Neural cell (in vitro differentiated cells): Measurements from ENCODE around the gene MN1. TPM values are rescaled to one million over a fixed set of nuclear protein-coding genes. Genes with fewer than 3 reads are reported as not detected.

ENCODE experiments used
- H2AFZ ChIP-seq: fragments of 200-600, 300-800 bp; sonication (generic), shearing (Covaris generic); 2 replicates; pipeline ENCODE4 v1.6.0; 2014; ENCODE audit warnings: low read depth, mild to moderate bottlenecking, antibody characterized with exemption, low read length, moderate library complexity
- H3F3A ChIP-seq: fragments of 200-600 bp; shearing (Covaris generic); 2 replicates; pipeline ENCODE4 v1.6.1; 2016; ENCODE audit warnings: mild to moderate bottlenecking, moderate library complexity, mixed read lengths, antibody characterized with exemption, low read length; ENCODE audit not compliant: insufficient read depth, poor library complexity, severe bottlenecking
- H3K27ac ChIP-seq: fragments of 200-600, 300-800 bp; sonication (generic), shearing (Covaris generic); 2 replicates; pipeline ENCODE4 v1.5.1; 2014; ENCODE audit warnings: mild to moderate bottlenecking, low read length, moderate library complexity
- H3K27me3 ChIP-seq: fragments of 300-800, 200-600 bp; sonication (generic), shearing (Covaris generic); 2 replicates; pipeline ENCODE4 v1.6.0; 2014; ENCODE audit warnings: mild to moderate bottlenecking, low read depth, low read length, moderate library complexity; ENCODE audit not compliant: insufficient read depth
- H3K36me3 ChIP-seq: fragments of 300-800, 200-600 bp; sonication (generic), shearing (Covaris generic); 2 replicates; pipeline ENCODE4 v1.5.1; 2014; ENCODE audit warnings: mild to moderate bottlenecking, antibody characterized with exemption, low read length, moderate library complexity; ENCODE audit not compliant: insufficient read depth
- H3K4me2 ChIP-seq: fragments of 300-800, 200-600 bp; sonication (generic), shearing (Covaris generic); 2 replicates; pipeline ENCODE4 v1.6.0; 2014; ENCODE audit warnings: mild to moderate bottlenecking, low read length
- H3K4me3 ChIP-seq: fragments of 300-800, 200-600 bp; sonication (generic), shearing (Covaris generic); 2 replicates; pipeline ENCODE4 v1.5.1; 2014; ENCODE audit warnings: mild to moderate bottlenecking, low read length, moderate library complexity
- H3K79me2 ChIP-seq: fragments of 200-600 bp; shearing (Covaris generic); replicated peaks from 2 replicates; pipeline ENCODE4 v1.6.0; 2014; ENCODE audit warnings: mild to moderate bottlenecking, low read length, moderate library complexity; ENCODE audit not compliant: insufficient read depth
- H3K9ac ChIP-seq: fragments of 300-800, 200-600 bp; sonication (generic), shearing (Covaris generic); 2 replicates; pipeline ENCODE4 v1.6.1; 2016; ENCODE audit warnings: mild to moderate bottlenecking, low read length, mixed read lengths
- H3K9me2 ChIP-seq: fragments of 200-600 bp; shearing (Covaris generic); 2 replicates; pipeline ENCODE4 v1.6.1; 2016; ENCODE audit warnings: mild to moderate bottlenecking, low read length, mixed read lengths; ENCODE audit not compliant: insufficient read depth
- H3K9me3 ChIP-seq: fragments of 200-600, 300-800 bp; sonication (generic), shearing (Covaris generic); 2 replicates; pipeline ENCODE4 v1.6.1; 2016; ENCODE audit warnings: mild to moderate bottlenecking, mixed run types, low read length, moderate library complexity, mixed read lengths
- H4K20me1 ChIP-seq: fragments of 200-600 bp; shearing (Covaris generic); 2 replicates; pipeline ENCODE4 v1.6.1; 2016; ENCODE audit warnings: mild to moderate bottlenecking, mixed run types; ENCODE audit not compliant: insufficient read depth
- CTCF ChIP-seq: fragments of 450-650 bp; IDR thresholded peaks from 2 replicates; pipeline ENCODE4 v1.5.1; 2014; ENCODE audit warnings: antibody characterized with exemption, mild to moderate bottlenecking, moderate library complexity; ENCODE audit not compliant: poor library complexity, severe bottlenecking
- EP300 ChIP-seq: fragments of 450-650 bp; conservative IDR thresholded peaks from 2 replicates; pipeline ENCODE4 v1.6.1; 2014; ENCODE audit warnings: antibody characterized with exemption, mild to moderate bottlenecking, moderate library complexity; ENCODE audit not compliant: poor library complexity, severe bottlenecking
- EZH2 ChIP-seq: fragments of 200-600, 300-800 bp; shearing (Covaris generic), sonication (generic); IDR thresholded peaks from 2 replicates; pipeline ENCODE4 v1.6.1; 2014; ENCODE audit warnings: antibody characterized with exemption, low read length, borderline replicate concordance, mild to moderate bottlenecking; ENCODE audit not compliant: insufficient read depth, poor library complexity, severe bottlenecking
- MXI1 ChIP-seq: fragments of 450-650 bp; conservative IDR thresholded peaks from 2 replicates; pipeline ENCODE4 v1.6.1; 2014; ENCODE audit warnings: antibody characterized with exemption, mild to moderate bottlenecking; ENCODE audit not compliant: poor library complexity, severe bottlenecking
- POLR2AphosphoS5 ChIP-seq: IDR thresholded peaks from 2 replicates; pipeline ENCODE4 v1.6.1; 2012
- RAD21 ChIP-seq: fragments of 450-650 bp; conservative IDR thresholded peaks from 2 replicates; pipeline ENCODE4 v1.6.1; 2014; ENCODE audit warnings: antibody characterized with exemption, mild to moderate bottlenecking, moderate library complexity
- REST ChIP-seq: IDR thresholded peaks from 2 replicates; pipeline ENCODE4 v1.6.1; 2012; ENCODE audit warnings: borderline replicate concordance
- SMC3 ChIP-seq: fragments of 450-650 bp; conservative IDR thresholded peaks from 2 replicates; pipeline ENCODE4 v1.6.1; 2014; ENCODE audit warnings: antibody characterized with exemption, mild to moderate bottlenecking, moderate library complexity; ENCODE audit not compliant: poor library complexity
- TAF1 ChIP-seq: IDR thresholded peaks from 2 replicates; pipeline ENCODE4 v1.6.1; 2012; ENCODE audit warnings: low read depth
- polyA plus RNA-seq: library from polyadenylated mRNA; depleted of rRNA; stranded (reverse); fragments of >200 nt; gene quantifications from 2 replicates; pipeline ENCODE4 v1.2.3, GENCODE V29; 2014

MN1 gene
- polyA plus RNA-seq, 1 donor from 2014 or later = 7.3 TPM

GRCh38 chr22:27836181-27836580, 34.6 kb upstream of the MN1 start:
- H3K9ac ChIP-seq = no peak overlapping the region
- H3K27ac ChIP-seq = no peak overlapping the region
- no peaks in the 10 kb centered on the region for H3K27me3 ChIP-seq
- no peaks in the 10 kb centered on the region for H3K36me3 ChIP-seq
- H3F3A ChIP-seq = no peaks in the 10 kb centered on the region
- H3K79me2 ChIP-seq = no peaks in the 10 kb centered on the region
- no peak overlapping the region for H2AFZ ChIP-seq
- no peak overlapping the region for H3K4me2 ChIP-seq
- H3K9me3 ChIP-seq = no peaks in the 10 kb centered on the region
- no peak overlapping the region for H3K4me3 ChIP-seq
- H4K20me1 ChIP-seq = no peaks in the 10 kb centered on the region
- H3K9me2 ChIP-seq = no peaks in the 10 kb centered on the region
- TF ChIP-seq RAD21 (no peak), POLR2AphosphoS5 (no peak), EP300 (no peak), SMC3 (no peak), TAF1 (no peak), CTCF (no peak), MXI1 (no peak), EZH2 (no peak), REST (no peak)

GRCh38 chr22:27835446-27835845, 33.9 kb upstream of the MN1 start:
- H3K4me2 ChIP-seq = no peak overlapping the region
- H3K27ac ChIP-seq = no peak overlapping the region
- no peaks in the 10 kb centered on the region for H3K9me2 ChIP-seq
- no peak overlapping the region for H3K9ac ChIP-seq
- H3K9me3 ChIP-seq = no peaks in the 10 kb centered on the region
- no peaks in the 10 kb centered on the region for H3K79me2 ChIP-seq
- H3K4me3 ChIP-seq = no peak overlapping the region
- no peaks in the 10 kb centered on the region for H3F3A ChIP-seq
- no peaks in the 10 kb centered on the region for H3K36me3 ChIP-seq
- no peaks in the 10 kb centered on the region for H4K20me1 ChIP-seq
- H3K27me3 ChIP-seq = no peaks in the 10 kb centered on the region
- TF ChIP-seq SMC3 (no peak), TAF1 (no peak), MXI1 (no peak), REST (no peak), POLR2AphosphoS5 (no peak), EP300 (no peak), EZH2 (no peak), CTCF (no peak)
- no peak overlapping the region for H2AFZ ChIP-seq
